NCI-H187 (cell line): Measurements from ENCODE around the gene GPR107.

Experiments used
- DNase-seq, 2 experiments: peaks; one replicate each; lab custom pipeline; 2025; lab: John Stamatoyannopoulos, UW

Gene GPR107

DNA sequence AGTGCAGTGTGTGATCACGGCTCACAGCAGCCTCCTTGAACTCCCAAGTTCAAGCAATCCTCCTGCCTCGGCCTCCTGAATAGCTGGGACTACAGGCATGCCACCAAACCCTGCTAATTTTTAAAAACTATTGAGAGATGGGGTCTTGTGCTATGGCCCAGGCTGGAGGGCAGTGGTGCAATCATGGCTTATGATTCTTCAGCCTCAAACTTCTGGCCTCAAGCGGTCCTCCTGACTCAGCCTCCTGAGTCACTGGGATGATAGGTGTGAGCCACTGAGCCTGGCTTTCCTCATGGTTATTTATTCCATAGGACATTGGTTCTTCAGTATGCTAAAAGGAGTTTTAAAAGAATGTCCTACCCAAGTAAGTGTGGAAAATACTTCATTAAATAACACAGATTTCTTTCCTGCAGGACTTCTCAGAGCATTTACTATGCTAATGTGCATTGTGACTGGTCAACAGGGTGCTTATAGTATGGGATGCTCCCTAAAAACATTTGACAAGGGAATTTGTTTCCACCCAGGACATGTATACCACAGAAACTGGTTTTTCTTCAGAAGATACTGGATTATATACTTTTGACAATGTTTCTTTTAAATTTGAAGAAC lies 107.3 kb downstream of the GPR107 start:
- no peak for DNase-seq

DNA sequence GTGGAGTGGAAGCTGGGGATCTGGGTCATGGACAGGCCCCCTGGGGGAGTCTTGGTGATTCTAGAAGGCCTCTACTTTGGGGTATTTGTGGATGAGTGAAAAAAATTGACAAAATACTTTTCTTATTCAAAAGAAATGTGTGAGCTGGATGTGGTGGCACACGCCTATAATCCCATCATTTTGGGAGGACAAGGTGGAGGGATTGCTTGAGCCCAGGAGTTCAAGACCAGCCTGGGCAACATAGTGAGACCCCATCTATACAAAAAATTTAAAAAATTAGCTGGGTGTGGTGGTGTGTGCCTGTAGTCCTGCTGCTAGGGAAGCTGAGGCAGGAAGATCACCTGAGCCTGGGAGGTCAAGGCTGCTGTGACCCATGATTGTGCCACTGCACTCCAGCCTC lies 111.9 kb downstream of the GPR107 start:
- DNase-seq, result no peak

DNA sequence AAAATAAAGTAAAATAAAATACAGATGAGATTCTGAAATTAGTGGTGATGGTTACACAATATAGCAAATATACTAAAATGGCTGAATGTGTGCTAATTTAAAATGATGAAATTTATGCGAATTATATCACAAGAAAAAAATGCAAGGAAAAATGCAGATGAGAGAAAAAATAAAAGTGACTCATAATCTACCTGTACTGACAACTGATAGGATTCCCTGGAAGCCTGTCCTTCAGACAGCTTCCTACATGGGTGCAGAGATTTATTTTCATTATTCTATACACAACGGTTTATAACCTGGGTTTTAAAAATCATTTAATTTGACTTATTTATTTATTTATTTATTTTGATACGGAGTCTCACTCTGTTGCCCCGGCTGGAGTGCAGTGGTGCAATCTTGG lies 112.7 kb downstream of the GPR107 start:
- no peak for DNase-seq

DNA sequence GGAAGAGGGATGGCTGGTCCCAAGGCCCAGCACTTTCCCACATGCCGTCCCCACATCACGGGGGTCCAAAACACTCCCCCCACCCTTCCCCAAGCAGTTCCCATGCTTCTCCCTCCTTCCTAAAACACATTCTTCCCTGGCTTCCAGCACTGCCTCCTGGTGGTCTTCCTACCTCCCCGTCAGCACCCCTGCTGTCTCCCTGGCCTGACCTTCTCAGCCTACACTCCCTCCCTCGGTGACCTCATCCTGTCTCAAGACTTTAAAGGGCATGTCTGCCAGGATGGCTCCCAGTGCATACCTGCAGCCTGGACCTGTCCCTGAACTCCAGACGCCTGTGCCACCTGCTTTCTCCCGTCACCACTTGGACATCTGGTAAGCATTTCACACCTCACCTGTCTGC lies 114.2 kb downstream of the GPR107 start:
- DNase-seq, result no peak

DNA sequence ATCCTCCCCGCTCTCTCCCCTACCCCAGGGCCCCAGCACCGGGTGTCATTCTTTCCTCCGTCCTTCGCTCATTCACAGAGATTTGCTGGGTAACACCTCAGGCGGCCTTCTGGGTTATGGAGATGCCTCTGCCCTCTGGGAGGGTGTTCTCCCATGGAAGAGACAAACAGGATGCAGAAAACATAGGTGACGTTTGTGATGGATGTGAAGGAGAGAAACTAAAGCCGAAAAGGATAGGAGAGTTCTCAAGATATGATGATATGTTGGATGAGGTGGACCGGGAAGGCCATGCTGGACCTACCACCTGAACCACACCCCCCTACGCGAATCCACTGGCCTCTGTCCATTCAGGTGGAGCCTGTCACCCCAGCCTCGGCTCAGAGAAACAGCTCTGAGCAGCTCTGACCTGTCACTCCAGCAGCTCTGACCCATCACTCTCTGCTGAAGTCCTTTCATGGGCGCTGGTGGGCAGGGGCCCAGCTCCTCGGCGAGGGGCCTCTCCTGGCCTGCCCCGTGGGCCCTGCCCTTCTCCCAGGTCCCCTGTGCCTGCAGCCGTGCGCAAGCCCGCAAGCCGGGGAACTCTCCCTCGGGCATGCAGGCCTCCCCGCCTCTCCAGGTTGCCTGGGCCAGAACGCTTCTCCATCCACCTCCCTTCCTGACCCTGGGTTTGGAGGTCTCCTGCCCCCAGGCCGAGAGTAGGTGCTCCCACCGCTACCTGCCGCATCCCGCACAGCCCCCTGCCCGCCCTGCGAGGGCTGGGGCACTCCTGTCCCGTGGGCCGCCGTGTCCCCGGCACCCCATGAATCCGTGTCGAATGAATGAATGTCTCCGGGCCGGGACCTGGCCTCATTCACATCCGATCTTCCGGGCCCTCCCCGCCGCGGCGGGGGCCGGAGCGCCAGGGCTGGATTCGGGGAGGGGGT lies 117.8 kb downstream of the GPR107 start:
- no peak for DNase-seq

DNA sequence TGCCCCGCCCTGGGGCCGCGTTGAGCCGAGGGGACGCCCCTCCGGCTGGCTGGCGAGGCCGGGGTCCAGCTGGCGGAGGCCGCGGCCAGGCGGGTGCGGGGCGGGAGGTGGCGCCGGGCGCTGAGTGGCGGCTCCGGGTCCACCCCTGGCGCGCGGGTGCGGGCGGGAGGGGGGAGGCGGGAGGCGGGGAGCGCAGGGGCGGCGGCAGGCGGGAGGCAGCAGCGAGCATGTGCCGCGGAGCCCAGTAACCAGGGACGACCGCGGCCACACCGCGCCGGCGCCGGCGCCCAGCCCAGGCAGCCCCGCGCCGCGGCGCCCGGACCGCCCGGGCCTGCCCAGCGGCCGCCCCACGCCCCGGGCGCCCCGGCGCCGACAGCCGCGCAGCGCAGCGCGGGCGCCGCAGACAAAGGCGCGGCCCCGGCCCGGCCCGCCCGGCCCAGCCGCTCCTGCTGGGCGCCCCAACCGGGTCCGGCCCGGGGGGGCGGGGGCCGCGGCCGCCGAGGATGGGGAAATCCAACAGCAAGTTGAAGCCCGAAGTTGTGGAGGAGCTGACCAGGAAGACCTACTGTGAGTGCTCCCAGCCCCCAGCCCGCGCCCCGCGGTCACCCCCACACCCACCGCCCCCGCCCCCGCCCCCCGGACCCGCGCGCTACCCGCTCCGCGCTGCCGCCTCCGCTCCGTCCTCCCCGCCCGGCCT lies 118.6 kb downstream of the GPR107 start, which contains the start of gene NCS1:
TSS of gene NCS1 (plus strand) at position 244 of the 697 bp plus-strand sequence. CDS start at position 504, 260 bp downstream.
- peak in 1 of 2 experiments; percentile 33 for DNase-seq

DNA sequence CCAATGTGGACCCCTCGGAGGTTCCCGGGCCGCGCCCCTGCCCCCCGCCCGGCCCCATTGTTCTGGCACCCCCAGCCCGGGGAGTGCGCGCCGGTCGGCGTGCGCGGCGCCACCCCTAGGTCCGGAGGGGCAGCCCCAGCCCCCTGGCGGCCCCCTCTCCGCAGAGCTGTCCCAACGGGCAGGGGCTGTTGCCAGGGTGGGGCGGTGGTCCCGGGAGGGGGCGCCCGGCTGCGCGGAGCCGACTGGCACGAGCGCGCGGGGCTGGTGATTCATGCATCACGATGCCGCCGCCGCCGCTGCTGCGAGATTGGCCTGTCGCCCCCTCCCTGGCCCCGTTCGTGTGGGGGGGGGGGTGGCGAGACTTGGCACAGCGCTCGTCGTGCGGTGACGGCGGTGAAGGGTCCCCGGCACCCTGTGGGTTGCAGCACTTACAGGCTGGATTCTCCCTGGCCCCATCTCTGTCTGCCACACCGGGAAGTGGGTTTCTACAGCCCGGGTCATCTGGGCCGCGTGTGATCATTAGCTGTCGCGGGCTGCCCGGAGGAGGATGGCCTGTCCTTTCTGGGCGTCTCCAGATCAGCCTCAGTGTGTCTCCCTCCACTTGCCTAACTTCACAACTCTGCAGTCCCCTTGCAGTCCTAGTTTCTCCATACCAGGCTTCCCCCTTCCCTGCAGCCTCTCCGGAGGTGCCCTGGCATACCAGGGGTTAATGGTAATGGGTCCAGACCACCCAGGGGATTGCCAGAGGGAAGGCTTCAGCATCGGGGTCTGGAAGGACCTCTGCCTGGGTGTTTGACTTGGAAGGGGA lies 119.4 kb downstream of the GPR107 start:
- no peak for DNase-seq

DNA sequence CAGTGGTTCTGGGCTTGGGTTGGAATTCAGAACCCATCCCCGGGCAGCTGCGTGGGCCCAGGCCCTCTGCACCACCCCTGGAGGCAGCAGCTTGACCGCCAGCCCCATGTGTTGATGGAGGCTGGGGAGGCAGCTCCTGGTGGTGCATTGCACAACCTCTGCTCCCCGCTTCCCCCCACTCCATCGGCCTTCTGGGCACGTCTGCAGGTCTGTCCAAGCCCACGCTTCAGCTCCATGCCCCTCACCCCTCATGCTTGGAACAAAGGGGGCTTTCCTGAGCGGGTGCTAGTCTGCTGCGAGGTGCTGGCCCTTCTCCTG lies 119.9 kb downstream of the GPR107 start:
- DNase-seq, result no peak

DNA sequence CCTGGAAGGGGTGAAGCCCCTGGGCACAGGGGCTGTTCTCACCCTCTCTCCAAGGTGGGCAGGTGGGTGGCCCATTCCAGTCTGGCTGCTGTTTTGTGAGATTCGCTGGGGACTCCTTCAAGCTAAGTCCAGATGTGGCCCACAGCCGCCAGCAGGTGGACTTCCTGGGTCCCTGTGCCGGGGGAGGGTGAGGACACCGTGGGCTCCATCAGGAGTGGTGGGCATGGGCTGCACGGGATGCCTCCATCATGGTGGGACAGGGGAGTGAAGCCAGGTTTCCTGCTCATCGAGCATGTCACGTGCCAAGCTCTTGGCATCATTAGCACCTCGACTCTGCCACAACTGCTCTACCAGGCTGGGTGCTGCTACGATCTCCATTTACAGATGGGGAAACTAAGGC lies 120.3 kb downstream of the GPR107 start:
- no peak for DNase-seq

DNA sequence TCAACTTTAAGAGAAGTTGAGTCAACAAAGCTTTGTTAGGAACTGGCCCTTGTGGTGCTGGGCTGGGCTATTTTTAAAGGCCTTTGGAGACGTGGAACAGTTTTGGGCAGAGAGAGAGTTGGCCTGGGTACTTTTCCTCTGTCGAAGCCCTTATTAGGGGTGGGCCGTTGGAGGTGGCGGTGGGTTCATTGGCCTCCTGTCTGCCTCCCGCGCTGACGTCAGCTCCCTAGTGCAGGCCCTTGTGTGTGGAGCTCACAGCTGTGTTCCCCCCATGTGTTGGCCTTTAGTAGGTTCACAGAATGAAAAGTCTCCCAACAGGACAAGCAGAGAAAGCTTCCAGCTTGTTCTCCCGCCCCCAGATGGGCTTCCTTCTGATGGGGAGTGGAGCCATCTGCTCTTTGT lies 121.2 kb downstream of the GPR107 start:
- DNase-seq, result no peak

DNA sequence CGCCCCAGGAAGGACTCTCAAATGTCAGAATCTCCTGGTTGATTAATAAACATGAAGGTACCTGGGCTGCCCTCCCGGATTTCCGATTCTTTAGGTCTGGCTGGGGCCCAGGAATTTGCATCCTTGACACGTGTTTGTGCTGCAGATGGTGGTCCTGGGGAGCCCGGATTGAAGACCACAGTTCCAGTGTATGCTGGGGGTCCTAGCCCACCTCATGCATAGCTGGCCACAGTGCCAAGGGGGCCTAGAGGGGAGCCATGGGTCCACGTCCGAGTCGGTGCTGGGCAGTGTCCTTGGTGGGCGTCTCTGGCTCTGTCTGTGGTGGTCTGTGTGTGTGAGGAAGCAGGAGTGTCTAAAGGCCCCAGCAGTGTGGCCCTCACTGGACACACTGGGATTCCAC lies 121.6 kb downstream of the GPR107 start:
- no peak for DNase-seq

DNA sequence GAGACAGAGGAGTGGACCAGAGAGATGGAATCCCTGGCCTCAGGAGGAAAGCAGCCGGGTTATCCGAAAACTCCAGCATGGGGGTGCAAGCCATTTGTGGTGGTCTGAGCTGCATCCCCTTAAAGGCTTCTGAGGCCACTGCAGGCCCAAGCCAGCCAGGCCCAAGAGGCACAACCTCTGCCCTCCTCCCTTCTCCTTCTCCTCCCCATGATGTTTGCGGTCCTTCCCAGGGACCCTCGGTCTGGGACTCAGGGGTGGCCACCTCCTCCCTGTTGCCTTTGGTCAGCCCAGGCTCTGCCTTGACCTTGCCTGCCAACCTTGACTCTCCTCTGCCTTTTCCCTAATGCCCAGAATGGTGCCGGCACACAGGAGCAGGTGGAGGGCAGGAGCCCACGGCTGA lies 123.1 kb downstream of the GPR107 start:
- no peak for DNase-seq

DNA sequence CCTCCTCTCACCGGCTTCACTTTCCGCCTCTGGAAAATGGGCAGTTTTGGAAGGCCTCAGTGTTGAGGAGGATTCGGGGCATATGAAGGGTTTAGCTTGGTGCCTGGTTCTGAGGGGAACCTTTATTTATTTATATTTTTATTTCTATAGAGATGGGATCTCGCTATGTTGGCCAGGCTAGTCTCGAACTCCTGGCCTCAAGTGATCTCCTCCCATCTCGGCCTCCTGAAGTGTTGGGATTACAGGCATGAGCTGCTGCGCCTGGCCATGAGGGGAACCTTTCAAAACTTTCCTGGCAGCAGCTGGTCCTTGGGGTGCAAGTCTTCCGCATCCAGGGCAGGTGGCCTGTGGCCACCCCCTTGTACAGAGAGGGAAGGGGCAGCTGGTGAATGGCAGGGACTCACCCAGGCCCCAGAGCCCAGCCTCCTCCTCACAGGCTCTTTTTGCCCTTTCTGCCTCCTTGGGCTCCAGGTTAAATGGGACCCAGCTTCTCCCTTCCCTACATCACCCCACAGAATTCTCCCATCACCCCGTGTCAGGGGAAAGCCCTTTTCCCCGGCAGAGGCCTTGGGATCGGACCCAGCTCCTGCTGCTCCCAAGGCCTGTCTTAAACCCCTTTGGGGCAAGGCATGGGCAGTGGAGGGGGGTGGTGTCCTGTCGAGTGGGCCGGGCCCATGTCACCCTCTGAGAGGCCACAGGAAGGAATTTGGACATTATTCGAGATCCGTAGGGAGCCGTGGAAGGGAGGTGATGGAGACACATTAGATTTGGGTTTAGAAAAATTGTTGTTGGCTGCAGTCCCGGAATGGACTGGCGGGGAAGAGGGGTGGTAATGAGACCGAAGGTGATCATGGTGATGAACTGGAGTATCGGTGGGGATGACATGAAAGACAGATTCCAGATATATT lies 124.4 kb downstream of the GPR107 start:
- DNase-seq, result no peak

DNA sequence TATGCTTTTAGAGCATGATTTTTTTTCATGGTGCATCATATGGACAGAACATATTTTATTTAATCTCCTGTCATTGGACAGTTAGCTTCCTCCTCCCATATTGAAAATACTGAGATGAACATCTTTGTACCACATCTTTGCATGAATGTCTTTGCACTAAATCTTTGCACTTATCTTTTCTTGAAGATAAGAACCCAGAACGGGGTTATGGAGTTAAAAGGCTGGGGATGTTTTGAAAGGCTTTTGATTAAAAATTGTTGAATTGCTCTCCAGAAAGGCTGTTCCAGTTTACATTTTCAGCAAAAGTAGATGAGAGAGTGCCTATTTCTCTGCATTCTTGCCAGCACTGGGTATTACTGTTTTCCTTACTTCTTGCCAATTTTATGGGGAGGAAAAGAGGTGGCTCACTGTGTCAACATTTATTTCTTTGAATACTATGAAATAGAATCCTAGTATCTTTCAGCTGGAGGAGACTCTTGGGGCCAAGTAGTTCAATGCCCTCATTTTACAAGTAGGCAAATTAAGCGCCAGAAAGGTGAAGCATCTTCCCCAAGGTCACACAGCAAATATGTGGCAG lies 125.7 kb downstream of the GPR107 start:
- no peak for DNase-seq

DNA sequence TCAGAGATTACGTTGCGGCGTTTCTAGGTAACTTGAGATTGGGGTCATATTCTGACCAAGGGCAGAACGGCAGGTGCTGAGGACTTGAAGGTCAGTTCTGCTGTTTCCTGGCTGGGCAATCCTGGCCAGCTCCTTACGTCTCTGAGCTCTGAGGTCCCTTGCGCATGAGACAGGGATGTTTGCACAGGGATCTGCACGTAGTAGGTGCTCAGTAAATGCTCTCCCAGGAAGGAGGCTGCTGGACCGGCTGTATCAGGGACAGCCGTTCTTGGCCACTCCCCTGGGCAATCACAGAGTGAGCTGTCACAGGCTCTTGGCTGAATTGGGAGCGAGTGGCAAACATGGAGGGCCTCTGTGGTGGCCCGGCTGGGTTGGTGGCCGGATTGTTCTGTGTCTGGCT lies 126.8 kb downstream of the GPR107 start:
- DNase-seq, result no peak

DNA sequence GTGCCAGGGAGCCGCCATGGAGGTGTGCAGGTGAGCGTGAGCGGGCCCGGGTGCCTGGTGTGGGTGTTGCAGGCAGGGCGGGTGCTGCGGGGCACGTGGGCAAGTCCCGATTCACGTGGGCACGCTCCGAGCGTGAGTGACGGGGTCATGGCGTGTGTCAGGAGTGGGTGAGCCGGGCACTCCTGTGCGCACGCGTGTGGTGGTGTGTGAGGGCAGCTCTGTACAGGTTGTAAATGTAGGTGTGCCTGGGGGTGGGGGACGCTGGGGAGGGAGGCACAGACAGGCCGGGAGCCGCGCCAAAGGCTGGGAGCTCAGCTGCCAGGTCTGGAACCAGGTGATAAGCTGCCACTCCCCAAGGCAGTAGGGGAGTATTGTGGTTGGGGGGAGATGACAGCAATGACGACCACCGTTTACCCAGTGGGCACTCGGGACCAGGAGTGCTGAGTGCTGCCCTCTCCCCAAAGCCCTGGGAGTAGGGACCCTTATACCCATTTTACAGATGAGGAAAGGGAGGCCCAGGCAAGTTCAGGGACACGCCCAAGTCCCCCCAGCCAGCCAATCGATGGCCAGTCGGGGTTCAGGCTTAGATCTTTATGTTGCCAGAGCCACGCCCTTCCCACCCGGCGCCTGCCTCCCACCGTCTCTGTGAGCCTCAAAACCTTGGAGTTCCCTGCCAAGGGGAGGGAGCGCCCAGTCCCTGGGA lies 128.1 kb downstream of the GPR107 start:
- DNase-seq, result no peak

DNA sequence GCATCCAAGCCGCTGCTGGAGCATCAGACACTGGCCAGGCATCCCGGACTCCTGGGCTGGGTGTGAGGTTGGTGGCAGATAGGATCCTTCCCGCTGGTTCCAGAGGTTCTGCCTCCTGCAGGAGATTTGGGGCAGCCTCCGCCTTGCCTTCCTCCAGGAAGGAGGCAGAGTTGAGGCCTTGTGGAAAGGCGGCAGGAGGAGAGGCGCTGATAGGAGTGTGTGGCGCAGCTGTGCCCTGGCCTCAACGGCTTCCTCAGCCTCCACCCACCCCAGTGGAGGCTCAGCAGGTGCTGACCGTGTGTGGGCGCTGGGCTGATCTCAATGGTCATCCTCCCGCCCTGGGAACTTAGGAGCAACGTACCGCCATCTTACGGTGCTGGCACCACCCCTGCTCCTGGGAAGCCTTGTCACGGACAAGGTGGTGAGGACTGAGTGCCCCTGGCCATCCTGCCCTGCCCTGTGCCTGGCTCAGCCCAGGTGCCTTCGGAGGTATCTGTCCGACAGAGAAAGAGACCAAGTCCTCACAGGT lies 128.7 kb downstream of the GPR107 start:
- DNase-seq, result no peak

DNA sequence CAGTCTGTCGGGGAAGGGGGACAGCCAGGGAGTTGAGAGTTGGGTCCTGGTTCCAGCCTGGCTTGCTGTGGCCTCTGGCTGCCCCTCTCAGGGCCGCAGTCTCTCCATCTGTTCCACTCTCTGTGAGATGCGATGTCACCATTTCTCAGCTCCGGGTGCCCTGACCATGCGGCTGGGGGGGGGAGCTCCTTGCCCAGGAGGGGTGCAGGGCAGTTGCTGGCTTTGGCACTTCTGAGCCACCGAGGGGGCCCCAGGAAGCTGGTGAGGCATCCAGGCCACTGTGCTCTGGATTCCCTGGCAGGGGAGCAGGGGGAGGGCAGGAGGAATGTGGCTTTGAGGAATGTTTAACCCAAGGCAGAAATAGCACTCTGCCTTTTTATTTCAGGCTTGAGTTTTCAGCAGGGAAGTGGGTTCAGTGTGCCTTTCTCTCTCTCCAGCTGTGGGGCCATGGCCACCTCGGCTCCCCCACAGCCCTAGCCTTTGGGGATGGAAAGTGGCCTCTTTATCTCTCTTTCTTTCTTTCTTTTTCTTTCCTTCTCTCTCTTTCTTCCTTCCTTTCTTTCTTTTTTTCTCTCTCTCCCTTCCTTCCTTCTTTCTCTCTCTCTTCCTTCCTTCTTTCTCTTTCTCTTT lies 129.5 kb downstream of the GPR107 start:
- DNase-seq, result no peak

DNA sequence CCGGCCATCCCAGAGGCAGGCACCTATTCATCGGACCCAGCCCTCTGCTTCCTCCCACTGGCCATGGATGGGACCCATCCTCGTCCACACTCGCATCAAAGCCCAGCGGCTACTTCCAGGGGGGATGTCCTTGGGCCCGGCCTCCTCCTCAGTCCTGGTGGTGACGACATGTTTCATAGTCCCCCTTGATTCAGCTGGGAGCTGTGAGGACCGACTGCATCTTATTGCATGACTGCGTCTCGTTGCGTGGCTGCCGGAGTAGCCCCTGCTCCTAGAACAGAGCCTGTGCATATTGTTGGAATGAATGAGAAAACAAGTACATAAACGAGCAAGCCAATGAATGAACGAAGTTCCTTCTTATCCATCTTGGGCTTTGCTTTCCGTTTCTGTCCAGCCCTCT lies 131.3 kb downstream of the GPR107 start:
- no peak for DNase-seq
